Measurements from ENCODE around the gene TET1. TPM values are rescaled to one million over a fixed set of nuclear protein-coding genes. Genes with fewer than 3 reads are reported as not detected.

The TET1 gene
- total and polyA plus RNA-seq, 9 of the 15 experiments (the other 6 are each of a cell fraction or from before 2014, with no cell fraction given), result 2.6 to 21.3 (median 11.6) TPM

DNA sequence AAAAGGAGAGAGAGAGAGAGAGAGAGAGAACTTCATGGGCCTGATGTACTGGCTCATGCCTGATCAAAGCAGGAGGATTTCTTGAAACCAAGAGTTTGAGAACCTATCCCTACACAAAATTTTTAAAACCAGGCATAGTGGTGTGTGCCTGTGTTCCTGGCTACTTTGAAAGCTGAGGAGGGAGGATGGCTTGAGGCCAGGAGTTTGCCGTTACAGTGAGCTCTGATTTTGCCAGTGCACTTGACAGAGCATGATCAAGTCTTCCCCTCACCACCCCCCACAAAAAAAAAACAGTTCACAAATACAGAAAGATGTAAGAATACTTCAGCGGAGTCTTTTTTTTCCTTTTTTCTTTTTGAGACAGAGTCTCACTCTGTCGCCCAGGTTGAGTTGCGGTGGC, 108.8 kb downstream of the TET1 start:
- no TSS peak for BruUV-seq (replicated peaks)
- POLR2A ChIA-PET, result no interaction called here
- no peaks in the 10 kb centered on the region for H3K9me3 ChIP-seq (replicated peaks; ENCODE audit: control insufficient read depth, insufficient read depth, low read depth, low read length)
- H4K20me1 ChIP-seq (replicated peaks; ENCODE audit: control insufficient read depth, insufficient read depth, low read length), result no peaks in the 10 kb centered on the region
- H3K9me1 ChIP-seq (ENCODE audit: control insufficient read depth, insufficient read depth, low read length), result no peaks in the 10 kb centered on the region
- H2AFZ ChIP-seq (ENCODE audit: low read depth, low read length), result no peak overlapping the region
- no peaks in the 10 kb centered on the region for H3K27me3 ChIP-seq (ENCODE audit: control insufficient read depth in 2 of 2, insufficient read depth in 2 of 2, low read length in 2 of 2)
- in situ Hi-C loops (cut with MboI) (no loop called here), intact Hi-C loops (cut with micrococcal nuclease) (no loop called here)
- no peaks in the 10 kb centered on the region for H3K79me2 ChIP-seq (ENCODE audit: control insufficient read depth, insufficient read depth, low read length)
- CTCF ChIA-PET (ENCODE audit: low intra/inter-chr PET ratio), result no interaction called here
- H3K36me3 ChIP-seq (ENCODE audit: control insufficient read depth, insufficient read depth, low read length), result peaks cover 54% of the 10 kb centered on the region; the same call in 1 of the 3 replicates
- WGBS (ENCODE audit: insufficient coverage, low coverage, missing lambda C conversion rate), result 92% methylated on average over 4 of the region's 4 CpGs
- no peak for DNase-seq (ENCODE audit: extremely low read depth in 1 of 4, low spot score in 3 of 4)
- no peak overlapping the region for H3K4me3 ChIP-seq
- H3K9ac ChIP-seq (ENCODE audit: insufficient read depth in 1 of 2, low read depth in 2 of 2, low read length in 2 of 2), result no peak overlapping the region
- no peak overlapping the region for H3K4me2 ChIP-seq (ENCODE audit: insufficient read depth, low read length)
- TF ChIP-seq TBP (optimal IDR thresholded peaks at IDR 0.05; ENCODE audit: low read depth, low read length), result no peak
- TF ChIP-seq HDAC6 (IDR thresholded peaks at IDR 0.05; ENCODE audit: low read depth, low read length), result no peak
- TF ChIP-seq RBM25 (IDR thresholded peaks at IDR 0.05; ENCODE audit: low read depth, low read length, severe bottlenecking), result no peak
- TF ChIP-seq ZNF175 (CRISPR knock-in tag; IDR thresholded peaks at IDR 0.05; ENCODE audit: low read depth), result no peak
- TF ChIP-seq, protein P1, sequence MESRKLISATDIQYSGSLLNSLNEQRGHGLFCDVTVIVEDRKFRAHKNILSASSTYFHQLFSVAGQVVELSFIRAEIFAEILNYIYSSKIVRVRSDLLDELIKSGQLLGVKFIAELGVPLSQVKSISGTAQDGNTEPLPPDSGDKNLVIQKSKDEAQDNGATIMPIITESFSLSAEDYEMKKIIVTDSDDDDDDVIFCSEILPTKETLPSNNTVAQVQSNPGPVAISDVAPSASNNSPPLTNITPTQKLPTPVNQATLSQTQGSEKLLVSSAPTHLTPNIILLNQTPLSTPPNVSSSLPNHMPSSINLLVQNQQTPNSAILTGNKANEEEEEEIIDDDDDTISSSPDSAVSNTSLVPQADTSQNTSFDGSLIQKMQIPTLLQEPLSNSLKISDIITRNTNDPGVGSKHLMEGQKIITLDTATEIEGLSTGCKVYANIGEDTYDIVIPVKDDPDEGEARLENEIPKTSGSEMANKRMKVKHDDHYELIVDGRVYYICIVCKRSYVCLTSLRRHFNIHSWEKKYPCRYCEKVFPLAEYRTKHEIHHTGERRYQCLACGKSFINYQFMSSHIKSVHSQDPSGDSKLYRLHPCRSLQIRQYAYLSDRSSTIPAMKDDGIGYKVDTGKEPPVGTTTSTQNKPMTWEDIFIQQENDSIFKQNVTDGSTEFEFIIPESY (CRISPR knock-in tag; IDR thresholded peaks at IDR 0.05), result no peak
- no peak for TF ChIP-seq JUNB (CRISPR knock-in tag; conservative IDR thresholded peaks at IDR 0.05)
- no peak for TF ChIP-seq ADNP (tag; IDR thresholded peaks at IDR 0.05)
- TF ChIP-seq CXXC5 (CRISPR knock-in tag; IDR thresholded peaks at IDR 0.05), result no peak
- no peak for TF ChIP-seq NRF1 (conservative IDR thresholded peaks at IDR 0.05 in 1 of 2, IDR thresholded peaks at IDR 0.05 in 1 of 2)
- TF ChIP-seq, protein P2, sequence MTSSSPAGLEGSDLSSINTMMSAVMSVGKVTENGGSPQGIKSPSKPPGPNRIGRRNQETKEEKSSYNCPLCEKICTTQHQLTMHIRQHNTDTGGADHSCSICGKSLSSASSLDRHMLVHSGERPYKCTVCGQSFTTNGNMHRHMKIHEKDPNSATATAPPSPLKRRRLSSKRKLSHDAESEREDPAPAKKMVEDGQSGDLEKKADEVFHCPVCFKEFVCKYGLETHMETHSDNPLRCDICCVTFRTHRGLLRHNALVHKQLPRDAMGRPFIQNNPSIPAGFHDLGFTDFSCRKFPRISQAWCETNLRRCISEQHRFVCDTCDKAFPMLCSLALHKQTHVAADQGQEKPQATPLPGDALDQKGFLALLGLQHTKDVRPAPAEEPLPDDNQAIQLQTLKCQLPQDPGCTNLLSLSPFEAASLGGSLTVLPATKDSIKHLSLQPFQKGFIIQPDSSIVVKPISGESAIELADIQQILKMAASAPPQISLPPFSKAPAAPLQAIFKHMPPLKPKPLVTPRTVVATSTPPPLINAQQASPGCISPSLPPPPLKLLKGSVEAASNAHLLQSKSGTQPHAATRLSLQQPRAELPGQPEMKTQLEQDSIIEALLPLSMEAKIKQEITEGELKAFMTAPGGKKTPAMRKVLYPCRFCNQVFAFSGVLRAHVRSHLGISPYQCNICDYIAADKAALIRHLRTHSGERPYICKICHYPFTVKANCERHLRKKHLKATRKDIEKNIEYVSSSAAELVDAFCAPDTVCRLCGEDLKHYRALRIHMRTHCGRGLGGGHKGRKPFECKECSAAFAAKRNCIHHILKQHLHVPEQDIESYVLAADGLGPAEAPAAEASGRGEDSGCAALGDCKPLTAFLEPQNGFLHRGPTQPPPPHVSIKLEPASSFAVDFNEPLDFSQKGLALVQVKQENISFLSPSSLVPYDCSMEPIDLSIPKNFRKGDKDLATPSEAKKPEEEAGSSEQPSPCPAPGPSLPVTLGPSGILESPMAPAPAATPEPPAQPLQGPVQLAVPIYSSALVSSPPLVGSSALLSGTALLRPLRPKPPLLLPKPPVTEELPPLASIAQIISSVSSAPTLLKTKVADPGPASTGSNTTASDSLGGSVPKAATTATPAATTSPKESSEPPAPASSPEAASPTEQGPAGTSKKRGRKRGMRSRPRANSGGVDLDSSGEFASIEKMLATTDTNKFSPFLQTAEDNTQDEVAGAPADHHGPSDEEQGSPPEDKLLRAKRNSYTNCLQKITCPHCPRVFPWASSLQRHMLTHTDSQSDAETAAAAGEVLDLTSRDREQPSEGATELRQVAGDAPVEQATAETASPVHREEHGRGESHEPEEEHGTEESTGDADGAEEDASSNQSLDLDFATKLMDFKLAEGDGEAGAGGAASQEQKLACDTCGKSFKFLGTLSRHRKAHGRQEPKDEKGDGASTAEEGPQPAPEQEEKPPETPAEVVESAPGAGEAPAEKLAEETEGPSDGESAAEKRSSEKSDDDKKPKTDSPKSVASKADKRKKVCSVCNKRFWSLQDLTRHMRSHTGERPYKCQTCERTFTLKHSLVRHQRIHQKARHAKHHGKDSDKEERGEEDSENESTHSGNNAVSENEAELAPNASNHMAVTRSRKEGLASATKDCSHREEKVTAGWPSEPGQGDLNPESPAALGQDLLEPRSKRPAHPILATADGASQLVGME (CRISPR knock-in tag; IDR thresholded peaks at IDR 0.05), result no peak
- TF ChIP-seq ZNF696 (CRISPR knock-in tag; conservative IDR thresholded peaks at IDR 0.05), result no peak
- TF ChIP-seq CHD2 (IDR thresholded peaks at IDR 0.05; ENCODE audit: low read depth, low read length), result no peak
- H3K4me1 ChIP-seq (replicated peaks in 1 of 2; ENCODE audit: control insufficient read depth in 2 of 2, insufficient read depth in 2 of 2, low read length in 2 of 2), result no peaks in the 10 kb centered on the region
- no peak overlapping the region for H3K27ac ChIP-seq (ENCODE audit: extremely low read depth, low read depth, low read length)
- FAIRE-seq, result no peak
- ATAC-seq, result no peak

All from K562 (cell line).